NCI-H526 treated with DMSO at 0.1 percent for 48 hours (cell line): ENCODE results near the gene TMEM39A.
A peak's percentile ranks its signal among the peaks of the same experiment; 100 is the strongest.

Source experiments
- DNase-seq: peaks from one replicate; lab custom pipeline; 2025; lab: John Stamatoyannopoulos, UW

Gene TMEM39A

DNA sequence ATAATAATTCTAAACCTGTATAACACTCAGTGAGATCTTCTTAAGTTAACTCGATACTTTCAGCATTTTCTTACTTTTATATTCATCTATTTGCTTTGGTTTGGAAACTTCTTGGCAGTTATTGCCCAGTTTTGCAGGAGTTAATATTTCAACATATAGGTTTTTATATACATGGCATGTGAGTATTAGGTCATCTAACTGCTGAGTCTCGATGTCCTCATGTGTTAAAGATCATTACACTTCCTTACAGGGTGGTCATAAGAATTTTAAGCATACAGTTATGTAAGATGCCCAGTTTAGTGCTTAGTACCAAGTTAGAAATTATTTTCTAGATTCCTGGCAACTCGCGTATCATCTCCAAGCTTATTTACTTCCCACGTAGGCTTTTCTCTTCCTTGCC lies 62.9 kb downstream of the TMEM39A start:
- no peak for DNase-seq

DNA sequence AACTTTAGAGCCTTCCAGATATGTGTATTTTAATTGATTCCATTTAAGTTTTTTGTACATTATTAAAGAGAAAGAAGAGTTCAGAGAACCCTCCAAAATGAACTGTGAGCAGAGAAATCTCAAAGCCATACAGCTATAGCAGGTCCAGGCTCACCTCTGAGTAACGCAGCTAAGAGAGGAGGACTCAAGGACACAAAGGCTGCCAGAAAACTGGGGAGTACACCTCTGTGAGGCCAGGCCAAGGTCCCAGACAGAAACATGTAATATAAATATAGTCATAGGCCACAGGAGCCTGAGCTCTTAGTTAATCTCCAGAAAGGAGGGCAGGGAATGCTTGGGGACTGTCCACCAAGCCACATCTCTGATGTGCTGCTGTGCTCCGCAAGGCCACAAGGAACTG lies 66.5 kb downstream of the TMEM39A start:
- DNase-seq, result no peak

DNA sequence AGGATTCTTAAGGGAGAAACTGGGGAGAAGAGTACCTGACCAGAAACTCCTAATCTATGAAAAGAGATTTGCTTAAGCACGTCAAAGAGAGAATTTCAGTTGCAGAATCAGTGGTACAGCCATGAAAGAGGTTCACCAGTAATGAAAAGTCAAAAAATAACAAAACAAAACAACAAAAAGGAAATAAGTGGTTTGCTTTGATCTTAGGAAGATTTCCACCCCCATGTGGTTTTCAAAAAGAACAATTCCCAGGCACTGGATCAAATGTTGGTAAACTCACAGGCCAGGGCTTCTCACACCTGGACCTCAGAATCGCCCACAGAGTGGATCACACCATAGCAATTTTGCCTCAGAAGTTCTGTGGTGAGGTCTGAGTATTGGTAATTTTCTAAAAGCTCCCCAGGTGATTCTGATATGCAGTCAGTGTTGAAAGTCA lies 67.5 kb downstream of the TMEM39A start:
- DNase-seq, result no peak

DNA sequence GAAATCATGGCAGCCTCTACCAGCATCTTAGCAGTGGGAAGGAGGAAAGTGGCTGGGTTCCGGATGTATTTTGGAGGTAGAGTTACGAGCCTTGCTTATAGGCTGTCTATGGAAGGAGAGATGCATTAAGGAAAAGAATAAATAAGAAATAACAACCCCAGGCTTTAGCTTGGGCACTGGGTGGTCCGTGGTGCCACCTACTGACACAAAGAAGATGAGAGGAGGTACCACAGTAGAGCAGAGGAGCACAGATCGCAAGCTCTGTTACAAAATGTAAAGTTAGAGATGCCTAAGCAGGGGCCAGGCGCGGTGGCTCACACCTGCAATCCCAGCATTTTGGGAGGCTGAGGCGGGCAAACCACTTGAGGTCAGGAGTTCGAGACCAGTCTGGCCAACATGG lies 74.8 kb downstream of the TMEM39A start:
- DNase-seq, result peak; percentile 25

DNA sequence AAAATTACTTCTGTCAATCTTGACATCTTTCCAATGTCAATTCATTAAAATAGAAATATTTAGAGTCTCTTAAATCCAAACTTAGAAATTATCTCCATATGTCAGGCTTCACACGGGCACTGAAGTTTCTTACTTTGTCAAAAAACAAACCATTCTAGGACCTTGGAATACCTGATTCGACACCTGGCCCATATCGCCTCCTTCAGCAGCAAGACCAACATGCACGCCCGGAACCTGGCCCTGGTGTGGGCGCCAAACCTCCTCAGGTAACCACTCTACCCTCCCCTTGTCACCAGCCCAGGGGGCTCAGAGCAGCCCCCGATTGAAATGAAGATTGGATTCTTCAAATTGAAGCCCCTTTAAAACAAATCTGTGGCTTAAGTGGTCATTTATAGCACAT lies 81.3 kb downstream of the TMEM39A start:
- DNase-seq, result no peak

DNA sequence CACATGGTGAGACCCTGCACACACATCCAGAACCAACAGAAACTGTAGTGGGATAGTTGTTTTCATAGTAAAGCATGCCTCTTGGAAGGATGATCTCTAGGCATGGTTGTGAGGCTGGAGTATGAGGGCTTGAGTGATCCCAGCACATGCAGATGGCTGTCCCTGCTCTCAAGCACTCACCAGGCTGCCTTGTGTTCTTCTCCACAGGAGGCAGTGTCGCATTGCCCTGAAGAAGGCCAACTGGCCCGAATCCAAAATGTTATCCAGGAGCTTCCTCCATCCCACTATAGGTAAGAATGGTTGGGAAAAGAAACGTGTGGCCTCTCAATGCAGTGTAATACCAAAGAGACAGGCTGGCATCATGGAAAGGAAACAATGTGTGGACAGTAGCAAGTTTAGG lies 82.7 kb downstream of the TMEM39A start:
- no peak for DNase-seq
